ENCODE data around the gene GRK5. TPM values are rescaled to one million over a fixed set of nuclear protein-coding genes. Genes with fewer than 3 reads are reported as not detected.
A peak's percentile ranks its signal among the peaks of the same experiment; 100 is the strongest.

GRK5 gene
- total RNA-seq, 2 donors from 2014 or later: 13.9 to 28.5 TPM

- Mint-ChIP-seq H3K36me3 (ENCODE audit: low read depth) (peaks cover 2% of the 10 kb centered on the region), H3K4me3 (no peak overlapping the region), H3K27ac (peak overlapping the region; percentile 43), H3K4me1 (peaks cover 13% of the 10 kb centered on the region), H3K27me3 (no peaks in the 10 kb centered on the region)
- ATAC-seq: no peak
- DNase-seq: no peak
- no peaks in the 10 kb centered on the region for H3K9me3 ChIP-seq (ENCODE audit: control insufficient read depth, low read length, poor library complexity, severe bottlenecking)
Observed at GRCh38 chr10:119393845-119394244, 186.5 kb downstream of the GRK5 start.

GRCh38 chr10:119394657-119395279, 187.4 kb downstream of the GRK5 start:
- H3K36me3 Mint-ChIP-seq (ENCODE audit: low read depth): peaks cover 2% of the 10 kb centered on the region
- H3K4me3 Mint-ChIP-seq: no peak overlapping the region
- peak overlapping the region; percentile 43 for H3K27ac Mint-ChIP-seq
- H3K4me1 Mint-ChIP-seq: peaks cover 15% of the 10 kb centered on the region
- no peaks in the 10 kb centered on the region for H3K9me3 ChIP-seq (ENCODE audit: control insufficient read depth, low read length, poor library complexity, severe bottlenecking)
- ATAC-seq (no peak), DNase-seq (no peak)
- H3K27me3 Mint-ChIP-seq: no peaks in the 10 kb centered on the region

- DNase-seq (no peak), ATAC-seq (peak; percentile 56)
Observed at GRCh38 chr10:119395280-119396007, 188.1 kb downstream of the GRK5 start.

GRCh38 chr10:119396008-119396708, 188.8 kb downstream of the GRK5 start:
- no peaks in the 10 kb centered on the region for H3K36me3 Mint-ChIP-seq (ENCODE audit: low read depth)
- H3K9me3 ChIP-seq (ENCODE audit: control insufficient read depth, low read length, poor library complexity, severe bottlenecking): no peaks in the 10 kb centered on the region
- H3K27ac Mint-ChIP-seq: peak overlapping the region; percentile 37
- no peak for DNase-seq
- ATAC-seq: no peak
- no peak overlapping the region for H3K4me3 Mint-ChIP-seq
- H3K27me3 Mint-ChIP-seq: no peaks in the 10 kb centered on the region
- H3K4me1 Mint-ChIP-seq: peaks cover 12% of the 10 kb centered on the region

More at GRCh38 chr10:119395280-119396007, 188.1 kb downstream of the GRK5 start:
- Mint-ChIP-seq H3K4me1 (peaks cover 12% of the 10 kb centered on the region), H3K4me3 (no peak overlapping the region), H3K27ac (no peak overlapping the region), H3K36me3 (ENCODE audit: low read depth) (no peaks in the 10 kb centered on the region), H3K27me3 (no peaks in the 10 kb centered on the region)
- no peaks in the 10 kb centered on the region for H3K9me3 ChIP-seq (ENCODE audit: control insufficient read depth, low read length, poor library complexity, severe bottlenecking)

GRCh38 chr10:119396709-119397071, 189.3 kb downstream of the GRK5 start:
- DNase-seq (no peak), ATAC-seq (no peak)
- no peaks in the 10 kb centered on the region for H3K27me3 Mint-ChIP-seq
- no peaks in the 10 kb centered on the region for H3K9me3 ChIP-seq (ENCODE audit: control insufficient read depth, low read length, poor library complexity, severe bottlenecking)
- H3K4me3 Mint-ChIP-seq: no peak overlapping the region
- H3K36me3 Mint-ChIP-seq (ENCODE audit: low read depth): no peaks in the 10 kb centered on the region
- H3K4me1 Mint-ChIP-seq: peaks cover 12% of the 10 kb centered on the region
- H3K27ac Mint-ChIP-seq: peak overlapping the region; percentile 37

GRCh38 chr10:119397416-119397815, 190.0 kb downstream of the GRK5 start:
- no peaks in the 10 kb centered on the region for H3K9me3 ChIP-seq (ENCODE audit: control insufficient read depth, low read length, poor library complexity, severe bottlenecking)
- no peak overlapping the region for H3K4me3 Mint-ChIP-seq

GRCh38 chr10:119398996-119399395, 191.6 kb downstream of the GRK5 start:
- no peaks in the 10 kb centered on the region for H3K9me3 ChIP-seq (ENCODE audit: control insufficient read depth, low read length, poor library complexity, severe bottlenecking)
- peaks cover 8% of the 10 kb centered on the region for H3K4me1 Mint-ChIP-seq
- H3K4me3 Mint-ChIP-seq: no peak overlapping the region
- no peak overlapping the region for H3K27ac Mint-ChIP-seq
- ATAC-seq: no peak
- no peaks in the 10 kb centered on the region for H3K36me3 Mint-ChIP-seq (ENCODE audit: low read depth)
- H3K27me3 Mint-ChIP-seq: no peaks in the 10 kb centered on the region
- no peak for DNase-seq

More at GRCh38 chr10:119397416-119397815, 190.0 kb downstream of the GRK5 start:
- no peak for ATAC-seq
- Mint-ChIP-seq H3K36me3 (ENCODE audit: low read depth) (no peaks in the 10 kb centered on the region), H3K4me1 (peaks cover 12% of the 10 kb centered on the region), H3K27me3 (no peaks in the 10 kb centered on the region), H3K27ac (peak overlapping the region; percentile 37)
- no peak for DNase-seq

- Mint-ChIP-seq H3K4me1 (peaks cover 7% of the 10 kb centered on the region), H3K4me3 (no peak overlapping the region), H3K27me3 (no peaks in the 10 kb centered on the region), H3K27ac (no peak overlapping the region), H3K36me3 (ENCODE audit: low read depth) (no peaks in the 10 kb centered on the region)
- DNase-seq (no peak), ATAC-seq (no peak)
- no peaks in the 10 kb centered on the region for H3K9me3 ChIP-seq (ENCODE audit: control insufficient read depth, low read length, poor library complexity, severe bottlenecking)
Observed at GRCh38 chr10:119399466-119399865, 192.1 kb downstream of the GRK5 start.

GRCh38 chr10:119401671-119402395, 194.5 kb downstream of the GRK5 start:
- Mint-ChIP-seq H3K27ac (peak overlapping the region; percentile 39), H3K4me1 (peaks cover 7% of the 10 kb centered on the region), H3K27me3 (no peaks in the 10 kb centered on the region), H3K4me3 (no peak overlapping the region), H3K36me3 (ENCODE audit: low read depth) (no peaks in the 10 kb centered on the region)
- DNase-seq (no peak), ATAC-seq (peak; percentile 33)
- no peaks in the 10 kb centered on the region for H3K9me3 ChIP-seq (ENCODE audit: control insufficient read depth, low read length, poor library complexity, severe bottlenecking)

GRCh38 chr10:119403921-119404320, 196.6 kb downstream of the GRK5 start:
- no peak for DNase-seq
- no peaks in the 10 kb centered on the region for H3K27me3 Mint-ChIP-seq
- ATAC-seq: no peak
- H3K27ac Mint-ChIP-seq: no peak overlapping the region
- H3K4me1 Mint-ChIP-seq: peaks cover 3% of the 10 kb centered on the region
- no peak overlapping the region for H3K4me3 Mint-ChIP-seq
- no peaks in the 10 kb centered on the region for H3K36me3 Mint-ChIP-seq (ENCODE audit: low read depth)
- H3K9me3 ChIP-seq (ENCODE audit: control insufficient read depth, low read length, poor library complexity, severe bottlenecking): no peaks in the 10 kb centered on the region

- Mint-ChIP-seq H3K36me3 (ENCODE audit: low read depth) (no peaks in the 10 kb centered on the region), H3K27ac (no peak overlapping the region), H3K27me3 (no peaks in the 10 kb centered on the region), H3K4me1 (peaks cover under 1% of the 10 kb centered on the region), H3K4me3 (no peak overlapping the region)
- DNase-seq (no peak), ATAC-seq (no peak)
- H3K9me3 ChIP-seq (ENCODE audit: control insufficient read depth, low read length, poor library complexity, severe bottlenecking): no peaks in the 10 kb centered on the region
Observed at GRCh38 chr10:119404719-119405519, 197.5 kb downstream of the GRK5 start.

- ATAC-seq (no peak), DNase-seq (no peak)
- Mint-ChIP-seq H3K36me3 (ENCODE audit: low read depth) (no peaks in the 10 kb centered on the region), H3K27ac (no peak overlapping the region), H3K27me3 (no peaks in the 10 kb centered on the region), H3K4me3 (no peak overlapping the region), H3K4me1 (no peaks in the 10 kb centered on the region)
- H3K9me3 ChIP-seq (ENCODE audit: control insufficient read depth, low read length, poor library complexity, severe bottlenecking): no peaks in the 10 kb centered on the region
Observed at GRCh38 chr10:119405520-119405807, 198.1 kb downstream of the GRK5 start.

All from T-helper 17 cell (primary cell).